Measurements from ENCODE around the gene BTBD16. TPM values are rescaled to one million over a fixed set of nuclear protein-coding genes. Genes with fewer than 3 reads are reported as not detected.

Gene BTBD16
- total RNA-seq, 2 experiments from 2014 or later, result 0.06 TPM; not detected in 1

DNA sequence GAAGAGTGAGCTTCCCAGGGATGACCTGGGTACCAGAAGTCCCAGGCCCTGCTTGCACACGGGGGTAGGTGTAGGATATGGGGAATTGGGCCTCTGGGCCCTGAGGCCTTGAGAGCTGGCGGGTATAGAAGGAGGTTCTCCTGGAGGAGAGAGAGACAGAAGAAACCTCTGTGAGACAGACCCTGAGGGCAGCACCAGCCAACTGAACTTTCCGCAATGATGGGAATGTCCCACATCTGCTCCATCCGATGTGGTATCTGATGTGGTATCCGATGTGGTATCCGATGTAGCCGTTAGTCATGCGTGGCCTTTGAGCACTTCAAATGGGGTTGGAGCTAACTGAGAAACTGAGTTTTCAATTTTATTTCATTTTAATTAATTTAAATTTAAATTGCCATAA, 72.8 kb downstream of the BTBD16 start:
- Histone ChIP-seq H3K4me3 (ENCODE audit: low read depth, low read length, poor library complexity, severe bottlenecking) (no peak overlapping the region), H3K4me1 (ENCODE audit: insufficient read depth, low read length, poor library complexity, severe bottlenecking) (peaks cover 38% of the 10 kb centered on the region), H3K27ac (ENCODE audit: low read depth, low read length, poor library complexity, severe bottlenecking) (no peak overlapping the region), H4K20me1 (ENCODE audit: insufficient read depth, low read length) (no peaks in the 10 kb centered on the region), H3K4me2 (ENCODE audit: low read length) (peak overlapping the region; percentile 35; the same call in 1 of the 2 replicates), H2AFZ (ENCODE audit: low read length) (peak overlapping the region; percentile 60; the same call in 1 of the 2 replicates), H3K9me3 (ENCODE audit: low read length) (peaks cover 8% of the 10 kb centered on the region; the same call in 1 of the 2 replicates), H3K79me2 (ENCODE audit: insufficient read depth, low read depth, low read length) (no peaks in the 10 kb centered on the region), H3K36me3 (ENCODE audit: insufficient read depth, low read length) (no peaks in the 10 kb centered on the region; the same call in 1 of the 2 replicates), H3K9me2 (ENCODE audit: insufficient read depth, low read length) (no peaks in the 10 kb centered on the region)
- intact Hi-C loops (cut with micrococcal nuclease; ENCODE audit: unreplicated experiment), result loop anchor here (2.0 kb wide), 1 partner anchor 37 kb away; no protein-coding TSS in a partner anchor
- ChIA-PET CTCF (ENCODE audit: unreplicated experiment) (interaction anchor here (0.9 kb wide), 1 partner anchor 91 kb away, joined by 3 read pairs; no protein-coding TSS in a partner anchor), POLR2A (interaction anchor here (1.1 to 1.8 kb wide), 3 partner anchors 48 to 88 kb away, joined by 3 to 4 read pairs (median 3); no protein-coding TSS in a partner anchor)
- TF ChIP-seq, protein P1, sequence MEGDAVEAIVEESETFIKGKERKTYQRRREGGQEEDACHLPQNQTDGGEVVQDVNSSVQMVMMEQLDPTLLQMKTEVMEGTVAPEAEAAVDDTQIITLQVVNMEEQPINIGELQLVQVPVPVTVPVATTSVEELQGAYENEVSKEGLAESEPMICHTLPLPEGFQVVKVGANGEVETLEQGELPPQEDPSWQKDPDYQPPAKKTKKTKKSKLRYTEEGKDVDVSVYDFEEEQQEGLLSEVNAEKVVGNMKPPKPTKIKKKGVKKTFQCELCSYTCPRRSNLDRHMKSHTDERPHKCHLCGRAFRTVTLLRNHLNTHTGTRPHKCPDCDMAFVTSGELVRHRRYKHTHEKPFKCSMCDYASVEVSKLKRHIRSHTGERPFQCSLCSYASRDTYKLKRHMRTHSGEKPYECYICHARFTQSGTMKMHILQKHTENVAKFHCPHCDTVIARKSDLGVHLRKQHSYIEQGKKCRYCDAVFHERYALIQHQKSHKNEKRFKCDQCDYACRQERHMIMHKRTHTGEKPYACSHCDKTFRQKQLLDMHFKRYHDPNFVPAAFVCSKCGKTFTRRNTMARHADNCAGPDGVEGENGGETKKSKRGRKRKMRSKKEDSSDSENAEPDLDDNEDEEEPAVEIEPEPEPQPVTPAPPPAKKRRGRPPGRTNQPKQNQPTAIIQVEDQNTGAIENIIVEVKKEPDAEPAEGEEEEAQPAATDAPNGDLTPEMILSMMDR (conservative IDR thresholded peaks at IDR 0.05; ENCODE audit: low read length), result no peak
- no peak for TF ChIP-seq EZH2phosphoT487 (IDR thresholded peaks at IDR 0.05; ENCODE audit: borderline replicate concordance, low read depth, low read length)
- BruUV-seq (replicated peaks), result no TSS peak
- DNase-seq (ENCODE audit: low spot score), result no peak

DNA sequence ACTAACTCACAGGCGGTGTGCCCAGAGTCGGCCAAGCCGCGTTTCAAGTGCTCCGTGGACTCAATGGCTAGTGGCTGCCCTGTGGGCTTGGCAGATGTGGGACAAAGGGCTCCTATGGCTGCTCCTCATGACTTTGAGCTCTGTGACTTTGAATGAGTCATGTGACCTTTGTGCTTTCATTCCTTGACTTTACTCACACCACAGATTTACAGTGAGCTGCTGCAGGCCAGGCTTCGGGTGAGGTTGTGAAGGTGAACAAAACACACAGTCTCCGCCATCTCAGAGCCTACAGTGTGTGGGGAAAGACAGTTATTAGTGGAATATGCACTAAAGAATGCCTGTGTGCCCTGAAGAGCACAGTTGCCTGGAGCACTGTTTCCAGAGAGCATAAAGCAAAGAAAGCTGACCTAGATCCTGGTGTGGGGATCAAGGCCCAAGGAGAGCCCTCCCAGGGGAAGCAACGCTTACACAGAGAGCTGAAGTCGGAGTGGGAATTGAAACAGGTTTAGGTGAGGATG, 73.7 kb downstream of the BTBD16 start:
- H3K4me1 ChIP-seq (ENCODE audit: insufficient read depth, low read length, poor library complexity, severe bottlenecking), result peaks cover 46% of the 10 kb centered on the region
- no peaks in the 10 kb centered on the region for H4K20me1 ChIP-seq (ENCODE audit: insufficient read depth, low read length)
- POLR2A ChIA-PET, result interaction anchor here (1.1 to 1.8 kb wide), 2 partner anchors 48 to 87 kb away, joined by 3 to 4 read pairs; no protein-coding TSS in a partner anchor
- H3K27ac ChIP-seq (ENCODE audit: low read depth, low read length, poor library complexity, severe bottlenecking), result no peak overlapping the region
- intact Hi-C loops (cut with micrococcal nuclease; ENCODE audit: unreplicated experiment), result no loop called here
- no peaks in the 10 kb centered on the region for H3K9me2 ChIP-seq (ENCODE audit: insufficient read depth, low read length)
- TF ChIP-seq, protein P1 (conservative IDR thresholded peaks at IDR 0.05; ENCODE audit: low read length), result no peak
- TF ChIP-seq EZH2phosphoT487 (IDR thresholded peaks at IDR 0.05; ENCODE audit: borderline replicate concordance, low read depth, low read length), result no peak
- no peak for DNase-seq (ENCODE audit: low spot score)
- no peaks in the 10 kb centered on the region; the same call in 1 of the 2 replicates for H3K36me3 ChIP-seq (ENCODE audit: insufficient read depth, low read length)
- BruUV-seq (replicated peaks), result no TSS peak
- peaks cover 8% of the 10 kb centered on the region; the same call in 1 of the 2 replicates for H3K9me3 ChIP-seq (ENCODE audit: low read length)
- H2AFZ ChIP-seq (ENCODE audit: low read length), result no peak overlapping the region
- no peak overlapping the region for H3K4me3 ChIP-seq (ENCODE audit: low read depth, low read length, poor library complexity, severe bottlenecking)
- no peak overlapping the region for H3K4me2 ChIP-seq (ENCODE audit: low read length)
- no peaks in the 10 kb centered on the region for H3K79me2 ChIP-seq (ENCODE audit: insufficient read depth, low read depth, low read length)
- CTCF ChIA-PET (ENCODE audit: unreplicated experiment), result interaction anchor here (0.9 kb wide), 1 partner anchor 90 kb away, joined by 3 read pairs; no protein-coding TSS in a partner anchor

DNA sequence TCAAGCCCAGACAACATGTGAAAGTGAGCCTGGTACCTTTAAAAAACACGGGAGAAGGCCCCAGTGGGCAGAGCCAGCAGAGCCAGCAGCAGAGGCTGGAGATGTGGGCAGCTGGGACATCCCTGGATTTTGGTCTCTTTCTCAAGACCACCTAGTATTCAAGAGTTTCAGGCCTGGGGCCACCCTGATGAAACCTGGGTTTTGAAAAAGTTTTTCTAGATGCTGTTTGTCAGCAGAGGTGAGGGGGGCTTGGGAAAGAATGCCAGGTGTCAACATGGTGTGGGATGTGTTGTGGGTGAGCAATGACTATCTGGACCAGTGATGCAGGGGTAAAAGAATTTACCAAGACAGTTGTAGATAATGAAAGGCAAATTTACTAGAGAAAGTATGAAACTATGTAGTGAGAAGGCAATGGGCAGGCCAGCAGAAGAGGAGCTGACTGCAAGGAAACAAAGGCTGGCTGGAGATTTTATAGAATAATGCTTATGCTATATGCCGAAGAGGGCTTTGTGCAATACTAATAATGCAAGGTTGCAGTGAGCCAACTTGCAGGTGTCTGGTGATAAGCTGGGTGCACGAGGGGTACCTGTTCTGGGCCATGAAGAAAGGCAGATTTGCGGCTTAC, 75.3 kb downstream of the BTBD16 start:
- no peak overlapping the region for H3K4me2 ChIP-seq (ENCODE audit: low read length)
- peaks cover 53% of the 10 kb centered on the region for H3K4me1 ChIP-seq (ENCODE audit: insufficient read depth, low read length, poor library complexity, severe bottlenecking)
- ChIA-PET POLR2A (no interaction called here), CTCF (ENCODE audit: unreplicated experiment) (no interaction called here)
- no peak overlapping the region for H3K27ac ChIP-seq (ENCODE audit: low read depth, low read length, poor library complexity, severe bottlenecking)
- no peaks in the 10 kb centered on the region for H4K20me1 ChIP-seq (ENCODE audit: insufficient read depth, low read length)
- DNase-seq (ENCODE audit: low spot score), result no peak
- intact Hi-C loops (cut with micrococcal nuclease; ENCODE audit: unreplicated experiment), result no loop called here
- no peak overlapping the region for H3K4me3 ChIP-seq (ENCODE audit: low read depth, low read length, poor library complexity, severe bottlenecking)
- TF ChIP-seq, protein P1 (conservative IDR thresholded peaks at IDR 0.05; ENCODE audit: low read length), result no peak
- TF ChIP-seq EZH2phosphoT487 (IDR thresholded peaks at IDR 0.05; ENCODE audit: borderline replicate concordance, low read depth, low read length), result no peak
- H2AFZ ChIP-seq (ENCODE audit: low read length), result no peak overlapping the region
- H3K79me2 ChIP-seq (ENCODE audit: insufficient read depth, low read depth, low read length), result no peaks in the 10 kb centered on the region
- no TSS peak for BruUV-seq (replicated peaks)
- peaks cover 8% of the 10 kb centered on the region; the same call in 1 of the 2 replicates for H3K9me3 ChIP-seq (ENCODE audit: low read length)
- H3K9me2 ChIP-seq (ENCODE audit: insufficient read depth, low read length), result no peaks in the 10 kb centered on the region
- H3K36me3 ChIP-seq (ENCODE audit: insufficient read depth, low read length), result no peaks in the 10 kb centered on the region; the same call in 1 of the 2 replicates
